G401 (cell line): ENCODE results near the gene DHX34. TPM values are rescaled to one million over a fixed set of nuclear protein-coding genes. Genes with fewer than 3 reads are reported as not detected.

ENCODE experiments used
- DNase-seq: peaks from one replicate; pipeline ENCODE4 v3.0.0-alpha.2; 2015; ENCODE audit warnings: low spot score
- in situ Hi-C: cut with HindIII; loops from 2 replicates; pipeline ENCODE4 v1.10.0; 2016; ENCODE audit warnings: low sequenced_read_pairs, mixed read lengths
- total RNA-seq: library from RNA; depleted of rRNA; stranded (reverse); fragments of >200 nt; shearing (Covaris generic); gene quantifications from 2 replicates; pipeline ENCODE4 v1.2.3, GENCODE V29; 2014; rRNA removed

DHX34 gene
- total RNA-seq, 1 experiment from 2014 or later: 16.7 TPM

- in situ Hi-C loops: no loop called here
Observed at GRCh38 chr19:47423203-47423882, 74.2 kb downstream of the DHX34 start.

GRCh38 chr19:47427241-47428176, 78.4 kb downstream of the DHX34 start:
- peak; percentile 84 for DNase-seq
- in situ Hi-C loops: no loop called here

More at GRCh38 chr19:47423203-47423882, 74.2 kb downstream of the DHX34 start:
- DNase-seq: no peak

- in situ Hi-C loops: no loop called here
Observed at GRCh38 chr19:47428177-47428894, 79.2 kb downstream of the DHX34 start.

GRCh38 chr19:47429140-47429793, 80.2 kb downstream of the DHX34 start:
- in situ Hi-C loops: no loop called here
- DNase-seq: no peak

More at GRCh38 chr19:47428177-47428894, 79.2 kb downstream of the DHX34 start:
- DNase-seq: peak; percentile 99

- in situ Hi-C loops: no loop called here
- no peak for DNase-seq
Observed at GRCh38 chr19:47430041-47430802, 81.1 kb downstream of the DHX34 start.

GRCh38 chr19:47432091-47432490, 83.0 kb downstream of the DHX34 start:
- no peak for DNase-seq
- in situ Hi-C loops: no loop called here

Other genes starting within 250 kb of the DHX34 start
- gene ZC3H4, start 235.5 kb upstream of the DHX34 start, total RNA-seq: 12.4 and 16.8 TPM in 2 replicates
- 603 and 649 TPM in 2 replicates for gene SAE1, start 218.5 kb upstream of the DHX34 start, total RNA-seq
- 38.6 and 66.3 TPM in 2 replicates for gene BBC3, start 118.1 kb upstream of the DHX34 start, total RNA-seq
- gene CCDC9, start 92.8 kb upstream of the DHX34 start, total RNA-seq: 16.5 and 22.2 TPM in 2 replicates
- gene INAFM1, start 74.4 kb upstream of the DHX34 start, total RNA-seq: 7.0 and 11.0 TPM in 2 replicates
- gene C5AR1, start 39.5 kb upstream of the DHX34 start, total RNA-seq: 0.68 and 0.92 TPM in 2 replicates
- gene C5AR2, start 17.1 kb upstream of the DHX34 start, total RNA-seq: not detected in 2 replicates
- 114 and 148 TPM in 2 replicates for gene MEIS3, start 70.2 kb downstream of the DHX34 start, total RNA-seq
- 3.5 and 3.8 TPM in 2 replicates for gene SLC8A2, start 122.6 kb downstream of the DHX34 start, total RNA-seq
- 31.5 and 44.5 TPM in 2 replicates for gene KPTN, start 134.9 kb downstream of the DHX34 start, total RNA-seq
- 54.7 and 75.9 TPM in 2 replicates for gene NAPA, start 165.7 kb downstream of the DHX34 start, total RNA-seq
- gene ZNF541, start 223.8 kb downstream of the DHX34 start, total RNA-seq: not detected in 2 replicates